HK-2 (cell line): ENCODE results near the gene CDC42EP4.
A peak's percentile ranks its signal among the peaks of the same experiment; 100 is the strongest.

ENCODE experiments used
- DNase-seq: peaks from one replicate; pipeline ENCODE4 v3.0.0-alpha.2; 2018; ENCODE audit not compliant: unreplicated experiment

The CDC42EP4 gene

DNA sequence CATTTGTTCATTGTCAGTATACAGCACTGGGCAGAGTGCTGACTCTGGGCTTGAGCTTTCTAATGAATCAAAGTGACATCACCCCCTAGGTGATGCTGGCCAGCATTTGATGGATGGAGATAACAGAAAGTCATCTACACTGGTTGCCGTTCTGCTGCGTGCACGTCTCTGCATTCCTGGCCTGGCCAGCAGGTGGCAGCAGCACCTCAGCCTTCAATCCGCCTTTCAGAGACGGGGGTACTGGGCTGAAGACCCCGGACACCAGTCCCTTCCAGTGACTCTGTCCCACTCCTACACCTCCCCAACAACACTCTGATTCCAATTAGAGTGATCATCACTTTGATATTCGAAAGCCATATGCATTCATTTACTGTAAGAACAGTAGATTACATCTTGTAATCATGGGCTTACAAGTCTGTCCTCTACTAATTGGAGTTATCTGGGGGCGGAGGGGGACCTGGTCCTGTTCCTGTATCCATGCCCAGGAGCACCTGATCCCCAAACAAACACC, 56.1 kb downstream of the CDC42EP4 start:
- peak; percentile 53 for DNase-seq

GRCh38 chr17:73251871-73252270, 59.9 kb downstream of the CDC42EP4 start:
- no peak for DNase-seq

DNA sequence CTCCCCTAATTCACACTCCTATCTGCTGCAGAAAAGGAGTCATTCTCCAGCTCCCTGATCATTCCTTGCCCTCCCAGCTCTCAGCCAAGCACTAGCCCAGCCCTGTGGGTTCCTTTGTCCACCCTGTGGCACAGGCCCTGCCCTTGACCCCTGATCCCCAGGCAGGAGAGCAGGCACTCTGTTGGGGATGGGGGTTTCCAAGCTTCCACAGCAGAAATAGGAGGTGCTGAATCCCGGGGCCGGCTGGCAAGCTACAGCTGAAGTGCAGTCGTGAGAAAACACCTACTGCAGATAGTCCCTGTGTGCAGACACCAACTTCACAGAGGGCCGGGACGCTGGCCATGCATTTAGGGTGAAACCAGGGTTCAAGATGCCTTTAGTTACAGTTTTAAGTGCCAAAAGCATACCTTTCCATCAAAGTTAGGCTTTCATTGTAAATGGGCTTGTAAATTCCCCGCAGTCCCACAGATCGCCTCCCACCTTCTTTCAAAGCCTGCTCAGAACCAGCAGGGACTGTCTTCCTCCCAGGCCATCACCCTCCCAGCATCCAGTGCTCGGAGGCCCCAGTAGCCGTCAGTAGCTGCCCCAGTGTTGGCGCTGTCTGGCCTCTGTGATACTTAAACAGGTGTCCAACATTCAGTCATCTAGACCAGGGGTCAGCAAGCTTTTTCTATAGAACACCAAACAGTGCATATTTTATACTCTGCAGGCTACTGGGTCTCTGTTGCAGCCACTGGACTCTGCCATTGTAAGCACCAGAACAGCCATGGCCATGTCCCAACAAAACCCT, 60.8 kb downstream of the CDC42EP4 start:
- no peak for DNase-seq

DNA sequence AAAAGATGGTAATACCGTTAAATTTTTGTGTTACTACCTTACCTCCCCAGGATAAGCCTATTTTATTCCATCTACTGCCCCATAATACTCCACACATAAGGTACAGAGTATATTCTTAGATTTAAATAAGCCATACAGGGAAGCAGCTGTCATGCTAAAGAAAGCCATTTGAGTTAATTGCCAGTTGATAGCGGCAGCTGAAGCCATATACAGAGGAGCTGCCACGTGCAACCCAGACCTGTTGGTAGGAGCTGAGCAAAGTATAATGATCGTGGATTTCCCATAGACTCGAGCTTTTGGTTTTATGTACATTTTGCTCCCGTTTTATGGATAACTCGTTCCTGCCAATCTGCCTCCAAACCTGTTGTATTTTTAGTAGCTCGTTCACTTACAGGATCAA, 62.1 kb downstream of the CDC42EP4 start:
- DNase-seq, result no peak

GRCh38 chr17:73248532-73248931, 63.3 kb downstream of the CDC42EP4 start:
- no peak for DNase-seq

- no peak for DNase-seq
Measured at GRCh38 chr17:73247726-73248125, 64.1 kb downstream of the CDC42EP4 start.

GRCh38 chr17:73240561-73240960, 71.2 kb downstream of the CDC42EP4 start:
- DNase-seq, result no peak

GRCh38 chr17:73237714-73238113, 74.1 kb downstream of the CDC42EP4 start:
- no peak for DNase-seq

GRCh38 chr17:73234736-73235135, 77.1 kb downstream of the CDC42EP4 start:
- DNase-seq, result no peak
